Smooth muscle cell (in vitro differentiated cells): ENCODE measurements around the gene DKK1. TPM values are rescaled to one million over a fixed set of nuclear protein-coding genes. Genes with fewer than 3 reads are reported as not detected.

ENCODE experiments used
- DNase-seq: peaks from one replicate; lab custom pipeline; 2025; ENCODE audit not compliant: unreplicated experiment; lab: John Stamatoyannopoulos, UW
- H2AFZ ChIP-seq: fragments of 200-600 bp; sonication (generic); 2 replicates; pipeline ENCODE4 v1.6.0; 2016; ENCODE audit warnings: antibody characterized with exemption, low read depth, mild to moderate bottlenecking
- H3F3A ChIP-seq: fragments of 200-600 bp; sonication (generic); 2 replicates; pipeline ENCODE4 v1.6.0; 2017; ENCODE audit warnings: antibody characterized with exemption, low read depth
- H3K27ac ChIP-seq: fragments of 200-600 bp; sonication (generic); 2 replicates; pipeline ENCODE4 v1.5.1; 2016; ENCODE audit warnings: low read depth, mild to moderate bottlenecking
- H3K27me3 ChIP-seq: fragments of 200-600 bp; sonication (generic); 2 replicates; pipeline ENCODE4 v1.6.1; 2016; ENCODE audit warnings: low read depth, mild to moderate bottlenecking
- H3K36me3 ChIP-seq: fragments of 200-600 bp; sonication (generic); 2 replicates; pipeline ENCODE4 v1.5.1; 2016; ENCODE audit warnings: low read depth
- H3K4me1 ChIP-seq: fragments of 200-600 bp; sonication (generic); 2 replicates; pipeline ENCODE4 v1.5.1; 2016; ENCODE audit warnings: low read depth
- H3K4me2 ChIP-seq: fragments of 200-600 bp; sonication (generic); 2 replicates; pipeline ENCODE4 v1.6.0; 2016; ENCODE audit warnings: mild to moderate bottlenecking
- H3K4me3 ChIP-seq: fragments of 200-600 bp; sonication (generic); 2 replicates; pipeline ENCODE4 v1.5.1; 2016; ENCODE audit warnings: mild to moderate bottlenecking
- H3K79me2 ChIP-seq: fragments of 200-600 bp; sonication (generic); 2 replicates; pipeline ENCODE4 v1.6.0; 2016; ENCODE audit warnings: low read depth, mild to moderate bottlenecking
- H3K9ac ChIP-seq: fragments of 200-600 bp; sonication (generic); 2 replicates; pipeline ENCODE4 v1.6.0; 2016; ENCODE audit warnings: low read depth
- H3K9me3 ChIP-seq: fragments of 200-600 bp; sonication (generic); replicated peaks from 2 replicates; pipeline ENCODE4 v1.5.1; 2016; ENCODE audit warnings: low read depth
- H4K20me1 ChIP-seq: fragments of 200-600 bp; sonication (generic); 2 replicates; pipeline ENCODE4 v1.6.0; 2016; ENCODE audit warnings: low read depth
- CTCF ChIP-seq: fragments of 200-600 bp; sonication (generic); IDR thresholded peaks from 2 replicates; pipeline ENCODE4 v1.5.1; 2017; ENCODE audit warnings: borderline replicate concordance, mild to moderate bottlenecking, antibody characterized with exemption; ENCODE audit not compliant: insufficient read depth, poor library complexity, severe bottlenecking
- WGBS: methylation state at CpG from one replicate; pipeline ENCODE4 v1.1.7; 2016; ENCODE audit warnings: low lambda C conversion rate; 5-methylcytosine and 5-hydroxymethylcytosine counted together
- polyA plus RNA-seq: library from polyadenylated mRNA; unstranded; fragments of >200 nt; fragmentation: Nextera tagmentation; extraction: Ambion mirVana; gene quantifications from 2 replicates; pipeline ENCODE4 v1.2.1, GENCODE V29; 2016
- total RNA-seq: library from RNA; depleted of rRNA; stranded (reverse); fragments of >200 nt; gene quantifications from 2 replicates; pipeline ENCODE4 v1.2.3, GENCODE V29; 2014

DKK1 gene
- total and polyA plus RNA-seq, 2 experiments from 2014 or later: 59.5 to 76.6 TPM

DNA sequence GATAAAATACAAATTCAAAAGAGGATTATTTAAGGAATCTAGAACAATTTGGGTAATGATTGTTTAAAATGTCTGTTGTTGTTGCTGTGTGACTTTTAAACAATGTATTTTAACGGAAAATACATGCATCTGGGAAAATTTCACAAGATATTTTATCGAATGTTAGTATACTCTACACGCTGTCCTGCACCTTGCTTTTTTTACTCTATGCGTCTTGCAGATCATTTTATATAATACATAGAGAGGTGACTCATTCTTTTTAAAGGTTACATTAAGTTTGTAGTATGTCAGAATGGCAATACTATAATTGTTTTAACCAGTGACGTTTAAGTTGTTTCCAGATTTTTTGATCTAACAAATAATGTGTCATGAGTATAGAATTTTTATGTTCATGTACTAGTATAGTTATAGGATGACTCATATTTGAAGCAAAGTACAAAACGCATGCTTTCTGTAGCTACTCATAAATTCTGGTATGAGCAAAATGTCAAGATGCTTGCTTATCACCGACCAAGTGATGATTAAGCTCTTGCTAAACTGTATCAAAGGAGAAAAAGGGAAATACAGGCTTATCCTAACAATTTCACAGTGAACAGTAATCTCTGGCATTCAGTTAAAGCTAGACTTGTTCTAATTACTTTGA lies 4.9 kb downstream of the DKK1 start:
- H3K27me3 ChIP-seq: no peaks in the 10 kb centered on the region
- peak overlapping the region; percentile 95 for H3K27ac ChIP-seq
- no peak for TF ChIP-seq CTCF
- H2AFZ ChIP-seq: no peak overlapping the region
- H3K36me3 ChIP-seq: no peaks in the 10 kb centered on the region
- no peak for DNase-seq
- H3K4me3 ChIP-seq: no peak overlapping the region
- no peaks in the 10 kb centered on the region for H3K79me2 ChIP-seq
- H3K9ac ChIP-seq: peak overlapping the region; percentile 65
- peak overlapping the region; percentile 94 for H3K4me2 ChIP-seq
- no peaks in the 10 kb centered on the region for H4K20me1 ChIP-seq
- no peaks in the 10 kb centered on the region for H3K9me3 ChIP-seq
- 38% methylated on average over 7 of the region's 7 CpGs for WGBS
- peaks cover 30% of the 10 kb centered on the region for H3F3A ChIP-seq
- peaks cover 35% of the 10 kb centered on the region for H3K4me1 ChIP-seq

DNA sequence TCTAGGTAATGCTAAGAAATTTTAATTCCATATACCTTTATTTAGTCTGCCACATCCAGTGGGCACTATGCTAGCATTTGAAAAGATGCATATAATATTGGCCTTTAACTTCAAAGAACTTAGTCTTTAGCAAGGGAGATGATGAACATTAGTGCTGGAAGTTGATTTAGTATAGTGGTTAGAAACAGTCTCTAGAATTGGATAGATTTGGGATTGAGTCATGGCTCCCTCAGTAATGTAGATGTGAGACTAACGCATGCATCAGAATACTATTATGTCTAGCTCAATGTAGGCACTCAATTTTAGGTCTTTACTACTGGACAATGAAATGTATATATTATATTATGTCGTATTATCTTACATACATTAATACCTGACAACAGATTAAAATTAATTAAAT lies 5.8 kb downstream of the DKK1 start:
- Histone ChIP-seq H3K79me2 (no peaks in the 10 kb centered on the region), H3K4me3 (no peak overlapping the region), H3K27me3 (no peaks in the 10 kb centered on the region), H2AFZ (no peak overlapping the region), H4K20me1 (no peaks in the 10 kb centered on the region), H3K9me3 (no peaks in the 10 kb centered on the region), H3K27ac (peak overlapping the region; percentile 81), H3K4me1 (peaks cover 35% of the 10 kb centered on the region), H3K36me3 (no peaks in the 10 kb centered on the region), H3K9ac (no peak overlapping the region), H3F3A (peaks cover 30% of the 10 kb centered on the region), H3K4me2 (peak overlapping the region; percentile 48)
- 59% methylated on average over 2 of the region's 2 CpGs for WGBS
- TF ChIP-seq CTCF: no peak
- DNase-seq: no peak

- no peak overlapping the region for H3K4me3 ChIP-seq
- H3K4me2 ChIP-seq: no peak overlapping the region
- TF ChIP-seq CTCF: no peak
- peaks cover 27% of the 10 kb centered on the region for H3K4me1 ChIP-seq
- no peaks in the 10 kb centered on the region for H3K36me3 ChIP-seq
- H3K27me3 ChIP-seq: no peaks in the 10 kb centered on the region
- 100% methylated on average over 1 of the region's 1 CpG for WGBS
- no peak for DNase-seq
- H3K79me2 ChIP-seq: no peaks in the 10 kb centered on the region
- no peak overlapping the region for H2AFZ ChIP-seq
- peaks cover 19% of the 10 kb centered on the region for H3F3A ChIP-seq
- H4K20me1 ChIP-seq: no peaks in the 10 kb centered on the region
- no peak overlapping the region for H3K27ac ChIP-seq
- no peaks in the 10 kb centered on the region for H3K9me3 ChIP-seq
- H3K9ac ChIP-seq: no peak overlapping the region
Observed at GRCh38 chr10:52322323-52322722, 8.2 kb downstream of the DKK1 start.

DNA sequence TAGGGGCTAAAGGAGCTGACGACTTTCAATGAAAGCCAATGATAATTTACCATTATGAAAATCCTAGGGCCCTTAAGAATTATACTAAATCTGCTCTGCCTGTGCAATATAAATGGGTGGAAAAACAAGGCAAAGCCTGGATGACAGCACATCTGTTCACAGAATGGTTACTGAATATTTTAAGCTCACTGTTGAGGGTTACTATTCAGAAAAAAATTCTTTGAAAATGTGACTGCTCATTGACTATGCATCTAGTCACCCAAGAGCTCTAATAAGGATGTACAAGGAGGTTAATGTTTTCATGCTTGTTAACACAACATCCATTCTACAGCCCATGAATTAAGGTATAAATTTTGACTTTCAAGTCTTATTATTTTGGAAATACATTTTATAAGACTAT lies 8.9 kb downstream of the DKK1 start:
- WGBS: 96% methylated on average over 1 of the region's 1 CpG

More for the DNA sequence above, 8.9 kb downstream of the DKK1 start:
- no peak overlapping the region for H3K9ac ChIP-seq
- no peaks in the 10 kb centered on the region for H3K9me3 ChIP-seq
- TF ChIP-seq CTCF: no peak
- no peaks in the 10 kb centered on the region for H3K27me3 ChIP-seq
- no peak overlapping the region for H3K4me2 ChIP-seq
- no peak overlapping the region for H2AFZ ChIP-seq
- peaks cover 16% of the 10 kb centered on the region for H3F3A ChIP-seq
- H3K27ac ChIP-seq: no peak overlapping the region
- no peaks in the 10 kb centered on the region for H3K79me2 ChIP-seq
- no peaks in the 10 kb centered on the region for H3K36me3 ChIP-seq
- peaks cover 21% of the 10 kb centered on the region for H3K4me1 ChIP-seq
- no peak for DNase-seq
- no peak overlapping the region for H3K4me3 ChIP-seq
- no peaks in the 10 kb centered on the region for H4K20me1 ChIP-seq
